22Rv1 (cell line): ENCODE measurements around the gene BOC.

Experiments
- H3K27ac ChIP-seq: fragments of 450-650 bp; 2 replicates; pipeline ENCODE4 v1.5.1; 2017
- ZFX ChIP-seq: fragments of 450-650 bp; IDR thresholded peaks from 2 replicates; pipeline ENCODE4 v1.6.1; 2017; ENCODE audit warnings: antibody characterized with exemption, borderline replicate concordance
- TF ChIP-seq, protein P1 (sequence below): fragments of 450-650 bp; IDR thresholded peaks from 2 replicates; pipeline ENCODE4 v1.5.1; 2017; ENCODE audit warnings: mild to moderate bottlenecking

The BOC gene

DNA sequence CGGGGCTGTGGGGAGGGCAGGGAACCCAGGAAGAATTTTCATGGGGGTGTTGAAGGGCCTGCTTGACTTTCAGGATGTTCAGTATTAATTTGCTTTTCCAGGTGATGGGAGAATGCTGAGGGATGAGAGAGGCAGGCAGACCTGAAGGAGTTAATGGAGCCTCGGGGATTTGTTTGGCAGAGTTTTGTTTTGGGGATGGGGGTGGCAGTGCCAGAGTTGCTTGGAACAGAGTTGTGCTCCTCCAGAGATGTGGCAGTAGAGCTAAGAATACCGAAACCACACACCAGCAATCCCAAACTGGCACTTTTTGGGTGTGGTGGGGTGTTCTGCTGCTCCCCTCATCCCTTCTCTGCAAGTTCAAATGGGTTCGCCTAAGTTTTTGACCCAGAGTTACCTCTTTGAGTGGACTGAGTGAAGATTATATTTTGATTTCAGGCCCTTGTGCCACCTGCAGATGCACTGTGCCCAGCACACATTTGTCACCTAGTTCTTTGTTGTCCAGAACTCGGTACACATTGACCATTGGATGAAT, 1.6 kb downstream of the BOC start:
- no peak overlapping the region for H3K27ac ChIP-seq
- no peak for TF ChIP-seq ZFX
- TF ChIP-seq, protein P1, sequence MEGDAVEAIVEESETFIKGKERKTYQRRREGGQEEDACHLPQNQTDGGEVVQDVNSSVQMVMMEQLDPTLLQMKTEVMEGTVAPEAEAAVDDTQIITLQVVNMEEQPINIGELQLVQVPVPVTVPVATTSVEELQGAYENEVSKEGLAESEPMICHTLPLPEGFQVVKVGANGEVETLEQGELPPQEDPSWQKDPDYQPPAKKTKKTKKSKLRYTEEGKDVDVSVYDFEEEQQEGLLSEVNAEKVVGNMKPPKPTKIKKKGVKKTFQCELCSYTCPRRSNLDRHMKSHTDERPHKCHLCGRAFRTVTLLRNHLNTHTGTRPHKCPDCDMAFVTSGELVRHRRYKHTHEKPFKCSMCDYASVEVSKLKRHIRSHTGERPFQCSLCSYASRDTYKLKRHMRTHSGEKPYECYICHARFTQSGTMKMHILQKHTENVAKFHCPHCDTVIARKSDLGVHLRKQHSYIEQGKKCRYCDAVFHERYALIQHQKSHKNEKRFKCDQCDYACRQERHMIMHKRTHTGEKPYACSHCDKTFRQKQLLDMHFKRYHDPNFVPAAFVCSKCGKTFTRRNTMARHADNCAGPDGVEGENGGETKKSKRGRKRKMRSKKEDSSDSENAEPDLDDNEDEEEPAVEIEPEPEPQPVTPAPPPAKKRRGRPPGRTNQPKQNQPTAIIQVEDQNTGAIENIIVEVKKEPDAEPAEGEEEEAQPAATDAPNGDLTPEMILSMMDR = no peak

DNA sequence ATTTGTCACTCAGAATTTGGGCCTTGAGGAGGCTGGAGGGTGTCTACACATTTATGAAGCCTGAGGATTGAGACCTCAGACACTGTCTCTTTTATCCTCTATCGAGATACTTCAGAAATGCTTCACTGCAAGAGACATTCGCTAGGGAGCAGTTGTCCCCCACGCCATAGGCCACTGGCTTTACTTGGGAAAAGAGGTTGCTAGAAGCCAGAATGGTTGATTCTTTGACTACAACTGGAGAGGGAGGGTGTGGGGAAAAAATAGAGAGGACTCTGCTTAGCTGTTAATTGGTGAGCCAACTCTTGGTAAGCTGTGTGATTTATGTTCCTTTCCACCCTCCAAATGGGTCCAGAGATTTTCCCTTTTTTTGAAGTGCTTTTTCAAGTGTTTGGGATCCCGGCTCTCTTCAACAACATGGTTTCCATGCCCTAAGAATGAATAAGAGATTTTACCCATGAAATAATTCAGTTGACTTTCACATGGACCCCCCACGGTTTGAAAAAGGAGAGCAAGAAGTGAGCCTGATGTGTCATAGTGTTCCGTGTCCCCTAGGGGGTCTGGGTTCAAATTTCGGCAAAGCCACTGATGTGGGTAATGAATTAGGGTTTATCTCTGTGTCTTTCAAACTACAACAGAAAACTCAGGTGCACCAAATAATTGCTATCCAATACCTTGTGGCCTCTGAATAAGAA, 2.7 kb downstream of the BOC start:
- no peak overlapping the region for H3K27ac ChIP-seq
- TF ChIP-seq ZFX = no peak
- TF ChIP-seq, protein P1 = no peak

DNA sequence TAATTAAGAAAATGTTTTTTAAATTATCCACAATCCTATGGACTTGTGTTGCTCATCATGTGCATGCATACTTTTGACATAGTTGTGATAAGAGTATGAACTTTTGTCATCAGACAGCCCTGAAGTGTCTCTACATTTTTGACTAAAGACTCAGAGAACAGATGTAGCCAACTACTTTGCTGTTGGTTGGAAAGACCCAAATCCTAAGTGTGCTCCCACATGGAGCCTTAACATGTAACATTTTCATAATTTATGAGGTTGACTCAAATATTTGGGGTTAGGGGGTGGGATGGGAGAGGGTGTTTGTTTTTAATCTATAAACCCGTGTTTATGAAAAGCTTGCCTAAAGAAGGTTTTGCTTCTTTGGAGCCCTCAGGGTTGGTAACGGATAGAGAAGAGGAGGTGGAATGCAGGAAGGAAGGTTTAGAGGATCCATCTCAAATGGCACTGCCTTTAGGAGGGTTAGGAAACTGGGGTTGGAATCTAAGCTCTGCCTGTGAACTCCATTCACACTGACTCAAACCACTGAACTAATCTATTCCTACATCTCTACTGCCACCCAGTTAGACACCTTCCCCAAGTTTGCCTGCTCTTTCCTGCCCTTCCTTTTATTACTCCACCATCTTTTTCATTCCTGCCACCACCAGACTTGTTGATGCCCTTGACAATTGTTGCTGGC, 3.7 kb downstream of the BOC start:
- H3K27ac ChIP-seq = no peak overlapping the region
- TF ChIP-seq ZFX = no peak
- TF ChIP-seq, protein P1 = no peak

DNA sequence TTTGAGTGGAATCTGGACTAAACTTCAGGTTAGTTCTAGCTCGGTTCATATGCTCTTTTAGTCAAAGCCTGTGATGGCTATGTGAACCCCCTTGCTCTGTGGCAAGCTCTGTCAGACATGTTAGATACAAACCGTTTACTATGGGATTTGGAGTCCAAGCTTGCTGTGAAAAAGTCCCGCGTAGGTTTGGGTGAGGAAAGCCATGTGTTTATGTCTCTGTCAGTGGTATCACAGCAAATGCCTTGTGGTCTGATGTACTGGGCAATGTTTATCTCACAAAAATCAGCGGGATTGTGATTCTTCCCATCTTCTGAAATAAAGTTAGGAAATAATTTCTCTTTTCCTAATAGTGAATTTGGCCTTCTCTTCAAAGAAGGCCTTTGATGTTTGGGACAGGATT, 5.0 kb downstream of the BOC start:
- no peak overlapping the region for H3K27ac ChIP-seq
- TF ChIP-seq, protein P1 = no peak
- TF ChIP-seq ZFX = no peak

DNA sequence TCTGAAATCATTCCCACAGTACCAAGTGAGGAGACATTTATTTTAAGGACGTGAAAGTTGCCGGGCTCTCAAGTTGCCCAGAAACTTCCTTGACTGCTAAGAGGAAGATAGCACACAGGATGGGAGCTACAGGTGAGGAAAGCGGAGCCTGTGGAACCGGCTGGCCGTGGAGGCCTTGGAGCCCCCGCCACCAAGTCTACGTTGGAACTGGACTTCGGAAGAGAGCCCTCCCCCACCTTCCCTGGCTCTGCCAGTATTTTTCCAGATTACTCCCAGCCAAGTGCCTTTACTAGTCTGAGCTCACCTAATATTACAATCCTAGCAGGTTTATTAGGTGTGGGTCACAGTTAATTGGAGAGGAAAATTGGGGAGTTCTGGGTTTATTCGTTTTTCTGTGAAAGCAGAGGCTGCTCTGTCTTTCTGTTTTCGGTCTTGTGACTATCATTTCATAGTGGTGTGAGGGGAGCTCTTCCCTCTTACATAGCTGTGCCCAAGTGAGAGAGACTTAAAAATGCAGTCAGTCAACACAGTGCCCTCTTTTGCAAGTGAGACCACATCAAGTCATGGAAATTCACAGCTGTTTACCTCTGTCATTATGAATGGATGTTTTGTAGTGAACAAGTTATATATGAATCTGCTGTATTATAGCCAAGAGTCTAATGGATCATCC, 6.8 kb downstream of the BOC start:
- H3K27ac ChIP-seq = no peak overlapping the region
- TF ChIP-seq, protein P1 = no peak
- no peak for TF ChIP-seq ZFX

DNA sequence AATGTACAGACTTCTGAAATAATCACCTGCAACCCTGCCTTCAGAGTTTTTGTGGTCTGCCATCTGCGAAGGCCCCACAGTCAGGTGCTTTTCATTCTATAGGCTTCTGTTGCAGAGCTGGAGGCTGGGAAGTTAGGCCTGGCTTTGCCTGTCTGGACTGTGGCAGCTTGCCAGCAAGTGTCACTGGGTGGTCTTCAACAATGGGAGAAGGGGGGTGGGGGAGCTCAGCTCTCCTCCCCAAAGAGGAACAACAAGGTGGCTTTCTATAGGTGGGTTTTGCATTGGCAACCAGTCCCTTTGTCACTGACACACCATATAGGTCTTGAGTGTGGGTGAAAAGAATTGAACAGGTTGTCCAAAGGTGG, 7.3 kb downstream of the BOC start:
- TF ChIP-seq, protein P1 = no peak
- no peak for TF ChIP-seq ZFX
- H3K27ac ChIP-seq = no peak overlapping the region
